BE2C (cell line): Measurements from ENCODE around the gene DMPK.
"Not testable (repeated sequence)": the region's sequence is repeated elsewhere in the genome, so short reads cannot be mapped to it uniquely, and the experiment has no call there.

Source experiments
- DNase-seq: peaks from one replicate; pipeline ENCODE4 v3.0.0-alpha.2; 2020
- H3K27me3 ChIP-seq: fragments of 250-450 bp; sonication (Bioruptor Pico); 2 replicates; pipeline ENCODE4 v1.5.1; 2020; ENCODE audit warnings: mild to moderate bottlenecking
- H3K36me3 ChIP-seq: fragments of 250-450 bp; sonication (Bioruptor Pico); 2 replicates; pipeline ENCODE4 v1.5.1; 2020; ENCODE audit warnings: mild to moderate bottlenecking
- H3K4me1 ChIP-seq: fragments of 250-450 bp; sonication (Bioruptor Pico); 2 replicates; pipeline ENCODE4 v1.5.1; 2020
- H3K4me3 ChIP-seq: 2 replicates; pipeline ENCODE4 v1.5.1; 2011; ENCODE audit warnings: low read depth, low read length
- H3K9me3 ChIP-seq: fragments of 250-450 bp; sonication (Bioruptor Pico); 2 replicates; pipeline ENCODE4 v1.5.1; 2020
- CTCF ChIP-seq: IDR thresholded peaks from 2 replicates; pipeline ENCODE4 v1.5.1; 2012; ENCODE audit warnings: mild to moderate bottlenecking, low read depth, low read length

DMPK gene

GRCh38 chr19:45800070-45800553 lies 17.8 kb upstream of the DMPK start:
- H3K4me1 ChIP-seq = no peaks in the 10 kb centered on the region
- H3K36me3 ChIP-seq = no peaks in the 10 kb centered on the region
- H3K27me3 ChIP-seq = no peaks in the 10 kb centered on the region
- H3K4me3 ChIP-seq = no peak overlapping the region
- H3K9me3 ChIP-seq = no peaks in the 10 kb centered on the region
- peak; percentile 19 for DNase-seq
- no peak for TF ChIP-seq CTCF

- H3K4me1 ChIP-seq, H3K36me3 ChIP-seq, H3K9me3 ChIP-seq, DNase-seq, H3K27me3 ChIP-seq, H3K4me3 ChIP-seq: not testable (repeated sequence)
Measured at GRCh38 chr19:45799541-45799940, 17.3 kb upstream of the DMPK start.

GRCh38 chr19:45798995-45799517 lies 16.8 kb upstream of the DMPK start:
- H3K36me3 ChIP-seq = no peaks in the 10 kb centered on the region
- H3K9me3 ChIP-seq = no peaks in the 10 kb centered on the region
- no peaks in the 10 kb centered on the region for H3K27me3 ChIP-seq
- TF ChIP-seq CTCF = peak; percentile 81
- H3K4me3 ChIP-seq = no peak overlapping the region
- H3K4me1 ChIP-seq = no peaks in the 10 kb centered on the region
- DNase-seq = peak; percentile 70

GRCh38 chr19:45794627-45795026 lies 12.3 kb upstream of the DMPK start:
- Histone ChIP-seq H3K27me3 (no peaks in the 10 kb centered on the region), H3K9me3 (no peaks in the 10 kb centered on the region), H3K4me3 (no peak overlapping the region), H3K36me3 (peaks cover 9% of the 10 kb centered on the region), H3K4me1 (peaks cover 4% of the 10 kb centered on the region)
- TF ChIP-seq CTCF = no peak
- DNase-seq = no peak

- peaks cover 4% of the 10 kb centered on the region for H3K4me1 ChIP-seq
- H3K9me3 ChIP-seq = no peaks in the 10 kb centered on the region
- H3K27me3 ChIP-seq = no peaks in the 10 kb centered on the region
- no peak for TF ChIP-seq CTCF
- H3K4me3 ChIP-seq = no peak overlapping the region
- H3K36me3 ChIP-seq = peaks cover 16% of the 10 kb centered on the region
- DNase-seq = no peak
Measured at GRCh38 chr19:45793876-45794275, 11.6 kb upstream of the DMPK start.

- H3K9me3 ChIP-seq = no peaks in the 10 kb centered on the region
- TF ChIP-seq CTCF = no peak
- H3K36me3 ChIP-seq = peaks cover 21% of the 10 kb centered on the region
- peaks cover 4% of the 10 kb centered on the region for H3K4me1 ChIP-seq
- H3K4me3 ChIP-seq = peak overlapping the region; percentile 31
- H3K27me3 ChIP-seq = no peaks in the 10 kb centered on the region
- DNase-seq = no peak
Measured at GRCh38 chr19:45793178-45793564, 10.9 kb upstream of the DMPK start.
